OCI-LY1 (cell line): ENCODE results near the gene VAMP4.

ENCODE experiments used
- H2AFZ ChIP-seq: fragments of 200-600 bp; sonication (generic), shearing (Covaris generic); 2 replicates; pipeline ENCODE4 v1.6.0; 2014; ENCODE audit warnings: antibody characterized with exemption, mild to moderate bottlenecking, low read length
- H3F3A ChIP-seq: fragments of 200-600 bp; sonication (generic), shearing (Covaris generic); 2 replicates; pipeline ENCODE4 v1.6.0; 2014; ENCODE audit warnings: mild to moderate bottlenecking, antibody characterized with exemption, low read length, moderate library complexity; ENCODE audit not compliant: insufficient read depth
- H3K27ac ChIP-seq: fragments of 200-600 bp; sonication (generic); 2 replicates; pipeline ENCODE4 v1.5.1; 2014; ENCODE audit warnings: low read length, mixed run types, mild to moderate bottlenecking, low read depth; ENCODE audit not compliant: poor library complexity, severe bottlenecking
- H3K27me3 ChIP-seq: fragments of 200-600 bp; sonication (generic); 2 replicates; pipeline ENCODE4 v1.6.0; 2014; ENCODE audit warnings: antibody characterized with exemption, mild to moderate bottlenecking, low read length, moderate library complexity; ENCODE audit not compliant: insufficient read depth
- H3K36me3 ChIP-seq: fragments of 200-600 bp; sonication (generic); 2 replicates; pipeline ENCODE4 v1.6.1; 2014; ENCODE audit warnings: mild to moderate bottlenecking, antibody characterized with exemption, low read length, moderate library complexity, mixed read lengths; ENCODE audit not compliant: insufficient read depth
- H3K4me1 ChIP-seq: fragments of 200-600 bp; sonication (generic); 2 replicates; pipeline ENCODE4 v1.5.1; 2014; ENCODE audit warnings: mild to moderate bottlenecking, low read length, moderate library complexity; ENCODE audit not compliant: insufficient read depth, severe bottlenecking
- H3K4me2 ChIP-seq: fragments of 200-600 bp; sonication (generic), shearing (Covaris generic); 2 replicates; pipeline ENCODE4 v1.6.1; 2014; ENCODE audit warnings: low read length
- H3K4me3 ChIP-seq: fragments of 200-600 bp; sonication (generic); 2 replicates; pipeline ENCODE4 v1.5.1; 2014; ENCODE audit warnings: low read length, low read depth, mild to moderate bottlenecking, mixed read lengths; ENCODE audit not compliant: poor library complexity, severe bottlenecking
- H3K79me2 ChIP-seq: fragments of 200-600 bp; shearing (Covaris generic); 2 replicates; pipeline ENCODE4 v1.6.1; 2016; ENCODE audit warnings: mixed run types, low read length, mixed read lengths; ENCODE audit not compliant: insufficient read depth
- H3K9ac ChIP-seq: fragments of 200-600 bp; sonication (generic), shearing (Covaris generic); 2 replicates; pipeline ENCODE4 v1.6.1; 2014; ENCODE audit warnings: mild to moderate bottlenecking, low read length, mixed read lengths
- H3K9me2 ChIP-seq: fragments of 200-600 bp; sonication (generic), shearing (Covaris generic); 2 replicates; pipeline ENCODE4 v1.6.1; 2014; ENCODE audit warnings: low read depth, mild to moderate bottlenecking, low read length, mixed read lengths
- H3K9me3 ChIP-seq: fragments of 200-600 bp; shearing (Covaris generic); 2 replicates; pipeline ENCODE4 v1.6.1; 2014; ENCODE audit warnings: low read length, mixed read lengths
- H4K20me1 ChIP-seq: fragments of 200-600 bp; sonication (generic), shearing (Covaris generic); 2 replicates; pipeline ENCODE4 v1.6.0; 2016; ENCODE audit warnings: mild to moderate bottlenecking, low read length; ENCODE audit not compliant: insufficient read depth
- EZH2 ChIP-seq: fragments of 200-600 bp; sonication (generic), shearing (Covaris generic); IDR thresholded peaks from 2 replicates; pipeline ENCODE4 v1.8.0; 2017; ENCODE audit warnings: borderline replicate concordance, mixed run types, mild to moderate bottlenecking, antibody characterized with exemption, low read length, moderate library complexity, mixed read lengths
- TF ChIP-seq, protein P1 (sequence below): fragments of 200-600 bp; sonication (generic), shearing (Covaris generic); IDR thresholded peaks from 2 replicates; pipeline ENCODE4 v1.5.1; 2017; ENCODE audit warnings: mild to moderate bottlenecking, antibody characterized with exemption, low read length, moderate library complexity, mixed read lengths

Gene VAMP4

DNA sequence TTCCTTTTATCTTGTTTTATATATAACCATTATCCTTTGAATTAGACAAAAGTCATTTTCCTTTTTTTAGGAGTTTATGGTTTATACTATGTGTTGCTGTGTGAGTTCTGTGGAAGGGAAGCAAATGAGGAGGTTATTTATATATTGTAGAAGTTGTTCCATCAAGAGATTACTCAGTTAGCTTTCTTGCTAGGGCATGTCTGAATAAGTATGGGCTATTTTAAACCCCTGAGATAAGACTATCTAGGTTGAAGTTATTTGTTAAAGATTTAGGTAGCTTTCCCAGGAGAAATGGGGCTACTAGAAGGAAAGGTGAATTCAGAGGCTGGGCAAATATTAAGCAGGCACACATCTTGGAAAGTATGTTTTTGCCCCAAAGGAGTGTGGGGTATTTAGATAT, 16.1 kb upstream of the VAMP4 start:
- Histone ChIP-seq H3K4me2 (no peak overlapping the region), H3K36me3 (no peaks in the 10 kb centered on the region), H2AFZ (no peak overlapping the region), H3K9ac (no peak overlapping the region), H3F3A (no peaks in the 10 kb centered on the region), H3K4me1 (no peaks in the 10 kb centered on the region), H3K79me2 (no peaks in the 10 kb centered on the region), H3K27ac (no peak overlapping the region), H3K9me2 (no peaks in the 10 kb centered on the region), H3K9me3 (no peaks in the 10 kb centered on the region), H4K20me1 (no peaks in the 10 kb centered on the region), H3K4me3 (no peak overlapping the region), H3K27me3 (no peaks in the 10 kb centered on the region)
- TF ChIP-seq EZH2 = no peak
- TF ChIP-seq, protein P1, sequence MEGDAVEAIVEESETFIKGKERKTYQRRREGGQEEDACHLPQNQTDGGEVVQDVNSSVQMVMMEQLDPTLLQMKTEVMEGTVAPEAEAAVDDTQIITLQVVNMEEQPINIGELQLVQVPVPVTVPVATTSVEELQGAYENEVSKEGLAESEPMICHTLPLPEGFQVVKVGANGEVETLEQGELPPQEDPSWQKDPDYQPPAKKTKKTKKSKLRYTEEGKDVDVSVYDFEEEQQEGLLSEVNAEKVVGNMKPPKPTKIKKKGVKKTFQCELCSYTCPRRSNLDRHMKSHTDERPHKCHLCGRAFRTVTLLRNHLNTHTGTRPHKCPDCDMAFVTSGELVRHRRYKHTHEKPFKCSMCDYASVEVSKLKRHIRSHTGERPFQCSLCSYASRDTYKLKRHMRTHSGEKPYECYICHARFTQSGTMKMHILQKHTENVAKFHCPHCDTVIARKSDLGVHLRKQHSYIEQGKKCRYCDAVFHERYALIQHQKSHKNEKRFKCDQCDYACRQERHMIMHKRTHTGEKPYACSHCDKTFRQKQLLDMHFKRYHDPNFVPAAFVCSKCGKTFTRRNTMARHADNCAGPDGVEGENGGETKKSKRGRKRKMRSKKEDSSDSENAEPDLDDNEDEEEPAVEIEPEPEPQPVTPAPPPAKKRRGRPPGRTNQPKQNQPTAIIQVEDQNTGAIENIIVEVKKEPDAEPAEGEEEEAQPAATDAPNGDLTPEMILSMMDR = no peak

DNA sequence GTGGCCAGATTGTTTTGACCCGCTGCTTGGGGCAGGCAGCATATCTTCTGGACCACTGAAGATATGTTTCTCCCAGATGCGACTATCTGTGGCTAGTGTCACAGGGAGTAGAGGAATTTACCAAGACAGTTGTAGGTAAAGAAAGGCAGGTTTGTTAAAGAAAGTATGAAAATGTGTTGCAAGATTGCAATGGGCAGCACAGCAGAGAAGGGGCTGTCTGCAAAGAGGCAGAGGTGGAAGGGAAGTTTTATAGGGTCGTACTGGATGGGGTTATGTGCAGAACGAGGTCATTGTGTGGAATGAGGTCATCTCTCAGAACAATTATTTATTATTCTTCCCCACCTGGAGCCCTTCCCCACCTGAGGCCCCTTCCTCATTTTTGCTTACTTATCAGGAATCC, 15.0 kb upstream of the VAMP4 start:
- H2AFZ ChIP-seq = no peak overlapping the region
- no peaks in the 10 kb centered on the region for H3K9me3 ChIP-seq
- no peaks in the 10 kb centered on the region for H4K20me1 ChIP-seq
- no peaks in the 10 kb centered on the region for H3K36me3 ChIP-seq
- no peak overlapping the region for H3K4me3 ChIP-seq
- no peaks in the 10 kb centered on the region for H3K4me1 ChIP-seq
- no peak overlapping the region for H3K4me2 ChIP-seq
- no peak overlapping the region for H3K9ac ChIP-seq
- H3K27me3 ChIP-seq = no peaks in the 10 kb centered on the region
- TF ChIP-seq EZH2 = no peak
- TF ChIP-seq, protein P1 = no peak
- no peak overlapping the region for H3K27ac ChIP-seq
- H3F3A ChIP-seq = no peaks in the 10 kb centered on the region
- H3K79me2 ChIP-seq = no peaks in the 10 kb centered on the region
- no peaks in the 10 kb centered on the region for H3K9me2 ChIP-seq

DNA sequence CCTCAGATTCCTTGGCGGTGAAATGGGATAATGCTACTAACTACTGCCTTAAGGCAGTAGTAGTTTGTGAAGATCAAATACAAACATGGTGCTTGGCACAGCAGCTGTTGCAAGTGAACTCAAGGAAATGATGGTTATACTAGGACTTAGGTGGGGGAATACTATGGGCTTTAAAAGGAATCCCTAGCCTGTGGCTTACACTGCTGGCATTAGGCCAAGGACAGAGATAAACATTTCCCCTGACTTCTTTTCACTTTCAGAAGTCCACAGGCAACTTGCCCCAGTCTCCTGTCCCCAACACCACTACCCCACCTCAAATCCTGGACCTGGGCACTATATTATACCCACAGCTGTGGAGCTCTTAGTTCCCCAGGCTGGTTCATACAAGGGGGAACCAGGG, 13.1 kb upstream of the VAMP4 start:
- Histone ChIP-seq H3K36me3 (no peaks in the 10 kb centered on the region), H3K9ac (no peak overlapping the region), H3K4me2 (no peak overlapping the region), H3K27ac (no peak overlapping the region), H3K9me2 (no peaks in the 10 kb centered on the region), H3K9me3 (no peaks in the 10 kb centered on the region), H3K4me3 (no peak overlapping the region), H3K79me2 (no peaks in the 10 kb centered on the region), H3F3A (no peaks in the 10 kb centered on the region), H3K27me3 (no peaks in the 10 kb centered on the region), H4K20me1 (no peaks in the 10 kb centered on the region), H2AFZ (no peak overlapping the region), H3K4me1 (no peaks in the 10 kb centered on the region)
- TF ChIP-seq, protein P1 = no peak
- no peak for TF ChIP-seq EZH2
